DND-41 (cell line): Measurements from ENCODE around the gene LYPD3.

Source experiments
- ATAC-seq: fragments of 200-7000 bp; cut with Tn5 transposase; 3 replicates; pipeline ENCODE4 v1.9.1; 2021; ENCODE audit warnings: low read depth; ENCODE audit not compliant: insufficient read depth
- DNase-seq: peaks from one replicate; pipeline ENCODE4 v3.0.0-alpha.2; 2020
- H2AFZ ChIP-seq: 2 replicates; pipeline ENCODE4 v1.6.0; 2012; ENCODE audit warnings: low read depth, low read length
- H3K27ac ChIP-seq: 2 replicates; pipeline ENCODE4 v1.5.1; 2012; ENCODE audit warnings: low read length, inconsistent platforms
- H3K27me3 ChIP-seq: fragments of 200-600 bp; sonication (generic); 2 replicates; pipeline ENCODE4 v1.6.0; 2012; ENCODE audit warnings: low read length, mild to moderate bottlenecking, inconsistent platforms; ENCODE audit not compliant: insufficient read depth, poor library complexity
- H3K36me3 ChIP-seq: 2 replicates; pipeline ENCODE4 v1.5.1; 2012; ENCODE audit warnings: low read length, inconsistent platforms; ENCODE audit not compliant: insufficient read depth
- H3K4me1 ChIP-seq: 2 replicates; pipeline ENCODE4 v1.5.1; 2012; ENCODE audit warnings: mild to moderate bottlenecking, low read length; ENCODE audit not compliant: insufficient read depth
- H3K4me2 ChIP-seq: 2 replicates; pipeline ENCODE4 v1.6.0; 2012; ENCODE audit warnings: mild to moderate bottlenecking, moderate library complexity, low read length, inconsistent platforms; ENCODE audit not compliant: insufficient read depth
- H3K4me3 ChIP-seq, 2 experiments: fragments of 200-600 bp in 1 of 2; shearing (Covaris generic) in 1 of 2; 2 replicates each; pipeline ENCODE4 v1.5.1; 2012 to 2016; ENCODE audit warnings: inconsistent platforms in 2 of 2, low read length in 2 of 2, mild to moderate bottlenecking in 2 of 2, low read depth in 1 of 2, moderate library complexity in 1 of 2
- H3K79me2 ChIP-seq: 2 replicates; pipeline ENCODE4 v1.6.0; 2012; ENCODE audit warnings: low read length, inconsistent platforms; ENCODE audit not compliant: insufficient read depth
- H3K9ac ChIP-seq: 2 replicates; pipeline ENCODE4 v1.6.0; 2012; ENCODE audit warnings: low read depth, mild to moderate bottlenecking, inconsistent platforms, low read length, moderate library complexity
- H3K9me3 ChIP-seq: 2 replicates; pipeline ENCODE4 v1.5.1; 2012; ENCODE audit warnings: low read length, moderate library complexity, mild to moderate bottlenecking, inconsistent platforms; ENCODE audit not compliant: insufficient read depth, severe bottlenecking
- H4K20me1 ChIP-seq: 2 replicates; pipeline ENCODE4 v1.6.0; 2012; ENCODE audit warnings: low read length; ENCODE audit not compliant: insufficient read depth
- CTCF ChIP-seq: IDR thresholded peaks from 2 replicates; pipeline ENCODE4 v1.5.1; 2012; ENCODE audit warnings: borderline replicate concordance, low read length, moderate library complexity, mild to moderate bottlenecking; ENCODE audit not compliant: poor library complexity, severe bottlenecking; ENCODE audit errors: extremely low read depth
- EZH2 ChIP-seq: IDR thresholded peaks from 3 replicates; pipeline ENCODE4 v1.6.1; 2012; ENCODE audit warnings: borderline replicate concordance, low read depth, mild to moderate bottlenecking, moderate library complexity, low read length, inconsistent platforms; ENCODE audit not compliant: severe bottlenecking

The LYPD3 gene

DNA sequence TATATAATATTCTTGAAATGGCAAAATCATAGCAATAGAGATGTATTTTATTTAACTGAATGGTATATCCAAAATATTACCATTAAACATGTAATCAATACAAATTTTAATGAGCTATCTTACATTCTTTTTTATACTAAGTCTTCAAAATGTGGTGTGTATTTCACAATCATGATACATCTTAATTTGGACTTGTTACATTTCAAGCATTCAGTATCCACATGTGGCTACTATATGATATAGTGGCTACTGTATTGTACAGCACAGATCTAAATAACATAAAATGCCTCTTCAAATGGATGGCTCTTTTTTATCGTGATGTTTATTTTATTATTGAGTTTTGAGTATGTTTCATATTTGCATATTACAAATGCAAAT, 42.7 kb downstream of the LYPD3 start:
- Histone ChIP-seq H3K4me2 (no peak overlapping the region), H3K9me3 (no peaks in the 10 kb centered on the region), H3K4me1 (no peaks in the 10 kb centered on the region), H4K20me1 (no peaks in the 10 kb centered on the region), H3K4me3 (no peak overlapping the region), H3K36me3 (no peaks in the 10 kb centered on the region), H3K27me3 (peaks cover 2% of the 10 kb centered on the region), H3K79me2 (no peaks in the 10 kb centered on the region), H3K27ac (no peak overlapping the region), H2AFZ (no peak overlapping the region), H3K9ac (no peak overlapping the region)
- TF ChIP-seq EZH2 (no peak), CTCF (no peak)
- no peak for ATAC-seq
- DNase-seq, result no peak

- TF ChIP-seq CTCF (no peak), EZH2 (no peak)
- no peaks in the 10 kb centered on the region for H3K9me3 ChIP-seq
- DNase-seq, result no peak
Observed at GRCh38 chr19:43422000-43422688, 43.3 kb downstream of the LYPD3 start.

GRCh38 chr19:43420954-43421353, 44.5 kb downstream of the LYPD3 start:
- no peak overlapping the region for H3K27ac ChIP-seq
- DNase-seq (no peak), ATAC-seq (no peak)
- H3K9ac ChIP-seq, result no peak overlapping the region
- H3K4me1 ChIP-seq, result no peaks in the 10 kb centered on the region
- TF ChIP-seq EZH2, result no peak
- TF ChIP-seq CTCF, result no peak
- no peak overlapping the region for H3K4me2 ChIP-seq
- no peaks in the 10 kb centered on the region for H4K20me1 ChIP-seq
- H3K79me2 ChIP-seq, result no peaks in the 10 kb centered on the region
- no peak overlapping the region for H3K4me3 ChIP-seq
- H3K9me3 ChIP-seq, result no peaks in the 10 kb centered on the region
- H3K27me3 ChIP-seq, result peaks cover 2% of the 10 kb centered on the region
- no peak overlapping the region for H2AFZ ChIP-seq
- no peaks in the 10 kb centered on the region for H3K36me3 ChIP-seq

More at GRCh38 chr19:43422000-43422688, 43.3 kb downstream of the LYPD3 start:
- no peaks in the 10 kb centered on the region for H3K4me1 ChIP-seq
- H3K36me3 ChIP-seq, result no peaks in the 10 kb centered on the region
- no peak overlapping the region for H3K4me3 ChIP-seq
- no peaks in the 10 kb centered on the region for H4K20me1 ChIP-seq
- H2AFZ ChIP-seq, result no peak overlapping the region
- H3K27me3 ChIP-seq, result peaks cover 2% of the 10 kb centered on the region
- H3K4me2 ChIP-seq, result no peak overlapping the region
- H3K79me2 ChIP-seq, result no peaks in the 10 kb centered on the region
- no peak overlapping the region for H3K27ac ChIP-seq
- no peak overlapping the region for H3K9ac ChIP-seq
- no peak for ATAC-seq
